ENCODE data around the gene SLC25A42. TPM values are rescaled to one million over a fixed set of nuclear protein-coding genes. Genes with fewer than 3 reads are reported as not detected.

SLC25A42 gene
- total RNA-seq, 4 donors from 2014 or later: 12.3 to 85.3 (median 37.1) TPM

- intact Hi-C loops (cut with DNase I; ENCODE audit: low total_unique reads) (loop anchor here (10.0 kb wide), 1 partner anchor 1044 kb away; no protein-coding TSS in a partner anchor), in situ Hi-C loops (cut with MboI; ENCODE audit: low sequenced_read_pairs in 4 of 4) (no loop called here)
- Histone ChIP-seq H3K4me1 (peaks cover 48 to 72% of the 10 kb centered on the region in 2 donors), H3K36me3 (no peaks in the 10 kb centered on the region), H3K4me3 (peak overlapping the region in 1 of 4 donors; percentile 19), H3K27ac (peak overlapping the region; percentile 94 to 96 (median 94)), H3K9me3 (no peaks in the 10 kb centered on the region), H3K27me3 (no peaks in the 10 kb centered on the region)
- peak; percentile 15 to 24 for ATAC-seq
- no peak for DNase-seq
- TF ChIP-seq CTCF (IDR thresholded peaks at IDR 0.05 in 4 of 5, conservative IDR thresholded peaks at IDR 0.05 in 1 of 5): no peak
- no peak for TF ChIP-seq POLR2A (IDR thresholded peaks at IDR 0.05)
These were observed 5.2 kb downstream of the SLC25A42 start for GRCh38 chr19:19068659-19069654.

GRCh38 chr19:19071897-19072296 is 8.1 kb downstream of the SLC25A42 start:
- H3K4me3 ChIP-seq: no peak overlapping the region
- H3K4me1 ChIP-seq: peaks cover 34 to 64% of the 10 kb centered on the region in 2 donors
- peak overlapping the region; percentile 26 to 96 (median 94) for H3K27ac ChIP-seq
- no peaks in the 10 kb centered on the region for H3K27me3 ChIP-seq
- H3K36me3 ChIP-seq: no peaks in the 10 kb centered on the region
- ATAC-seq (no peak), DNase-seq (no peak)
- no peak for TF ChIP-seq POLR2A (IDR thresholded peaks at IDR 0.05)
- TF ChIP-seq CTCF (IDR thresholded peaks at IDR 0.05 in 4 of 5, conservative IDR thresholded peaks at IDR 0.05 in 1 of 5): no peak
- intact Hi-C loops (cut with DNase I; ENCODE audit: low total_unique reads) (no loop called here), in situ Hi-C loops (cut with MboI; ENCODE audit: low sequenced_read_pairs in 4 of 4) (no loop called here)
- H3K9me3 ChIP-seq: no peaks in the 10 kb centered on the region

GRCh38 chr19:19074196-19074882 is 10.5 kb downstream of the SLC25A42 start:
- H3K27me3 ChIP-seq: no peaks in the 10 kb centered on the region
- DNase-seq (no peak), ATAC-seq (no peak)
- H3K36me3 ChIP-seq: no peaks in the 10 kb centered on the region
- no peak overlapping the region for H3K4me3 ChIP-seq
- H3K4me1 ChIP-seq: peaks cover 10 to 39% of the 10 kb centered on the region in 2 donors
- intact Hi-C loops (cut with DNase I; ENCODE audit: low total_unique reads) (no loop called here), in situ Hi-C loops (cut with MboI; ENCODE audit: low sequenced_read_pairs in 4 of 4) (no loop called here)
- no peak for TF ChIP-seq CTCF (IDR thresholded peaks at IDR 0.05 in 4 of 5, conservative IDR thresholded peaks at IDR 0.05 in 1 of 5)
- TF ChIP-seq POLR2A (IDR thresholded peaks at IDR 0.05): no peak
- H3K9me3 ChIP-seq: no peaks in the 10 kb centered on the region
- peak overlapping the region in 1 of 4 donors; percentile 62 for H3K27ac ChIP-seq

GRCh38 chr19:19075126-19075525 is 11.3 kb downstream of the SLC25A42 start:
- in situ Hi-C loops (cut with MboI; ENCODE audit: low sequenced_read_pairs in 4 of 4) (no loop called here), intact Hi-C loops (cut with DNase I; ENCODE audit: low total_unique reads) (no loop called here)
- no peak overlapping the region for H3K27ac ChIP-seq
- DNase-seq (no peak), ATAC-seq (no peak)
- peaks cover 6 to 33% of the 10 kb centered on the region in 2 donors for H3K4me1 ChIP-seq
- no peak overlapping the region for H3K4me3 ChIP-seq
- H3K27me3 ChIP-seq: no peaks in the 10 kb centered on the region
- no peak for TF ChIP-seq CTCF (IDR thresholded peaks at IDR 0.05 in 4 of 5, conservative IDR thresholded peaks at IDR 0.05 in 1 of 5)
- TF ChIP-seq POLR2A (IDR thresholded peaks at IDR 0.05): no peak
- H3K36me3 ChIP-seq: no peaks in the 10 kb centered on the region
- no peaks in the 10 kb centered on the region for H3K9me3 ChIP-seq
